Body of pancreas (tissue), 4 donors: ENCODE results near the gene KLHL29. TPM values are rescaled to one million over a fixed set of nuclear protein-coding genes. Genes with fewer than 3 reads are reported as not detected.

Experiments
- ATAC-seq: fragments of 150-250 bp; one replicate; pipeline ENCODE4 v1.9.1; 2016
- DNase-seq, 4 donors: peaks; one replicate each; pipeline ENCODE4 v3.0.0-alpha.2; 2019
- H3K27ac ChIP-seq, 4 donors: fragments of 200-600 bp; sonication (generic); 1 replicate in 3 of 4; 2 replicates in 1 of 4; pipeline versions ENCODE4 v1.5.1 to v1.6.1; 2016 to 2019; ENCODE audit warnings: mild to moderate bottlenecking in 1 of 4, mixed read lengths in 1 of 4, moderate library complexity in 1 of 4
- H3K27me3 ChIP-seq, 2 donors: fragments of 200-600 bp; sonication (generic); one replicate each; pipeline ENCODE4 v1.6.0; 2016; ENCODE audit warnings: mild to moderate bottlenecking in 1 of 2
- H3K36me3 ChIP-seq, 2 donors: fragments of 200-600 bp; sonication (generic); replicated peaks in 1 of 2; 2 replicates each; pipeline ENCODE4 v1.5.1; 2016; ENCODE audit warnings: low read depth in 2 of 2; ENCODE audit not compliant: insufficient read depth in 1 of 2
- H3K4me1 ChIP-seq: fragments of 200-600 bp; sonication (generic); one replicate; pipeline ENCODE4 v1.6.0; 2016
- H3K4me3 ChIP-seq, 2 donors: fragments of 200-600 bp; sonication (generic); 1 replicate in 1 of 2; 2 replicates in 1 of 2; pipeline ENCODE4 v1.5.1; 2016 to 2019
- H3K9me3 ChIP-seq, 3 donors: fragments of 200-600 bp; sonication (generic); 1 replicate in 2 of 3; 2 replicates in 1 of 3; pipeline ENCODE4 v1.5.1; 2016
- CTCF ChIP-seq, 7 experiments: fragments of 450-650 bp in 4 of 7; fragments of 200-600 bp in 3 of 7; sonication (generic) in 3 of 7; IDR thresholded peaks; one replicate each; pipeline ENCODE4 v1.5.1; 2016 to 2019; ENCODE audit warnings: antibody characterized with exemption in 7 of 7
- POLR2A ChIP-seq, 3 donors: fragments of 450-650 bp; IDR thresholded peaks; one replicate each; pipeline ENCODE4 v1.6.1; 2016; ENCODE audit warnings: antibody characterized with exemption in 3 of 3, mild to moderate bottlenecking in 2 of 3
- WGBS, 2 donors: methylation state at CpG; one replicate each; pipeline ENCODE4 v1.1.5; 2017; 5-methylcytosine and 5-hydroxymethylcytosine counted together
- intact Hi-C: fragments of 100-400 bp; cut with DNase I; formaldehyde crosslinking; loops from one replicate; pipeline ENCODE4 v1.15.1; 2023
- total RNA-seq, 2 donors: library from RNA; depleted of rRNA; stranded (reverse); fragments of >200 nt; gene quantifications; one replicate each; pipeline ENCODE4 v1.1.0, GENCODE V29; 2016

Gene KLHL29
- total RNA-seq, 2 donors from 2014 or later = 4.0 to 4.4 TPM

GRCh38 chr2:23584054-23584745 lies 199.2 kb downstream of the KLHL29 start:
- Histone ChIP-seq H3K36me3 (no peaks in the 10 kb centered on the region), H3K4me3 (no peak overlapping the region), H3K27ac (no peak overlapping the region), H3K27me3 (no peaks in the 10 kb centered on the region), H3K9me3 (no peaks in the 10 kb centered on the region), H3K4me1 (peaks cover 3% of the 10 kb centered on the region)
- DNase-seq = no peak
- WGBS, 2 donors = 86% methylated on average over 17 of the region's 17 CpGs
- TF ChIP-seq POLR2A (IDR thresholded peaks at IDR 0.05) = no peak
- TF ChIP-seq CTCF (IDR thresholded peaks at IDR 0.05) = no peak
- intact Hi-C loops = no loop called here
- ATAC-seq = no peak

GRCh38 chr2:23585273-23586170 lies 200.5 kb downstream of the KLHL29 start:
- ATAC-seq = no peak
- no peak for DNase-seq
- H3K27ac ChIP-seq = no peak overlapping the region
- peaks cover 5% of the 10 kb centered on the region for H3K4me1 ChIP-seq
- H3K36me3 ChIP-seq = no peaks in the 10 kb centered on the region
- intact Hi-C loops = no loop called here
- H3K9me3 ChIP-seq = no peaks in the 10 kb centered on the region
- H3K4me3 ChIP-seq = no peak overlapping the region
- H3K27me3 ChIP-seq = no peaks in the 10 kb centered on the region
- TF ChIP-seq POLR2A (IDR thresholded peaks at IDR 0.05) (no peak), CTCF (IDR thresholded peaks at IDR 0.05) (no peak)
- 78 to 81% methylated on average over 12 to 13 of the region's 13 CpGs for WGBS, 2 donors

- no peaks in the 10 kb centered on the region for H3K27me3 ChIP-seq
- no peaks in the 10 kb centered on the region for H3K36me3 ChIP-seq
- peaks cover 5% of the 10 kb centered on the region for H3K4me1 ChIP-seq
- no peak overlapping the region for H3K27ac ChIP-seq
- H3K9me3 ChIP-seq = no peaks in the 10 kb centered on the region
- no peak for DNase-seq
- no peak overlapping the region for H3K4me3 ChIP-seq
- intact Hi-C loops = no loop called here
- no peak for TF ChIP-seq POLR2A (IDR thresholded peaks at IDR 0.05)
- TF ChIP-seq CTCF (IDR thresholded peaks at IDR 0.05) = no peak
- 71 to 84% methylated on average over 14 to 15 of the region's 15 CpGs for WGBS, 2 donors
- ATAC-seq = no peak
Observed at GRCh38 chr2:23586741-23587306, 201.8 kb downstream of the KLHL29 start.

GRCh38 chr2:23587341-23587880 lies 202.4 kb downstream of the KLHL29 start:
- Histone ChIP-seq H3K36me3 (no peaks in the 10 kb centered on the region), H3K4me3 (no peak overlapping the region), H3K27me3 (no peaks in the 10 kb centered on the region), H3K9me3 (no peaks in the 10 kb centered on the region), H3K27ac (no peak overlapping the region), H3K4me1 (peaks cover 5% of the 10 kb centered on the region)
- TF ChIP-seq CTCF (IDR thresholded peaks at IDR 0.05) (no peak), POLR2A (IDR thresholded peaks at IDR 0.05) (no peak)
- intact Hi-C loops = no loop called here
- 83 to 93% methylated on average over 11 to 13 of the region's 13 CpGs for WGBS, 2 donors
- no peak for DNase-seq
- ATAC-seq = no peak
